Astrocyte (in vitro differentiated cells and primary cell): ENCODE results near the gene OR2T2.
"Not testable (repeated sequence)": the region's sequence is repeated elsewhere in the genome, so short reads cannot be mapped to it uniquely, and the experiment has no call there.

Experiments
- CTCF ChIP-seq: IDR thresholded peaks from 2 replicates; pipeline ENCODE4 v1.5.1; 2011; ENCODE audit warnings: low read depth, mild to moderate bottlenecking, inconsistent platforms, low read length, moderate library complexity; ENCODE audit not compliant: insufficient read depth
- EZH2 ChIP-seq: IDR thresholded peaks from 2 replicates; pipeline ENCODE4 v1.6.1; 2012; ENCODE audit warnings: mild to moderate bottlenecking, low read length, inconsistent platforms; ENCODE audit not compliant: insufficient read depth

GRCh38 chr1:248453619-248454018 lies 8.2 kb downstream of the OR2T2 start:
- TF ChIP-seq CTCF, EZH2: not testable (repeated sequence)
